AG04449 (cell line): ENCODE measurements around the gene ANKS1B.

Source experiments
- CTCF ChIA-PET: fragments of 350-600 bp; formaldehyde crosslinking; extraction: SDS; loops from one replicate; lab custom pipeline; 2021; ENCODE audit warnings: antibody characterized with exemption; lab: Yijun Ruan, JAX
- POLR2A ChIA-PET: fragments of 400-600, 350-600 bp; formaldehyde crosslinking; extraction: SDS; loops from one replicate; lab custom pipeline; 2020; ENCODE audit warnings: antibody characterized with exemption, inconsistent platforms; lab: Yijun Ruan, JAX
- DNase-seq: peaks from one replicate; pipeline ENCODE4 v3.0.0-alpha.2; 2010; ENCODE audit warnings: low read depth, low spot score
- H3K4me3 ChIP-seq: 2 replicates; pipeline ENCODE4 v1.5.1; 2011; ENCODE audit warnings: low read depth, mild to moderate bottlenecking, control low read depth, low read length
- CTCF ChIP-seq: IDR thresholded peaks from one replicate; pipeline ENCODE4 v1.5.1; 2011; ENCODE audit warnings: mild to moderate bottlenecking, moderate library complexity, low read length, control low read depth, inconsistent platforms; ENCODE audit not compliant: insufficient read depth; ENCODE audit errors: missing control alignments

ANKS1B gene

DNA sequence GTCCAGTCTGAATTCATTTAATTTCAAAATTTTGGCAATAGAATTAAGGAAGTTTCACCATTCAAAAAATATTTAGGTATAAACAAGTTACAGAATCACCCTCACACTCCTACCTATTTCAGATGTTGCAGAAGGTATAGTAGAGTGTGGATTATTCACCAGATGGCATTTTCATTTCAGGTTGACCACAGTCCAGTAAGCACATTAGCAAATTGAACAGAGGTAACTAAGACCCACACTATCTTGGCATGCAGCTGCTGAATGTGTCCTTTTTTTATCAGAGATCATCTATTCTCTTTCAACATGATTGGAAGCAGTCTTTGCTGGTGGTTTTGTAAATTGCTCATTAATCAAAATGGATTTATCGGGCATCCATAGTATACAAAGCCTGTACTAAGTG, 488.9 kb downstream of the ANKS1B start:
- TF ChIP-seq CTCF: no peak
- H3K4me3 ChIP-seq: no peak overlapping the region
- ChIA-PET POLR2A (no interaction called here), CTCF (no interaction called here)
- DNase-seq: no peak

- CTCF ChIA-PET: no interaction called here
- POLR2A ChIA-PET: no interaction called here
- TF ChIP-seq CTCF: no peak
- H3K4me3 ChIP-seq: no peak overlapping the region
- no peak for DNase-seq
These were observed 491.5 kb downstream of the ANKS1B start for GRCh38 chr12:99493197-99493596.

DNA sequence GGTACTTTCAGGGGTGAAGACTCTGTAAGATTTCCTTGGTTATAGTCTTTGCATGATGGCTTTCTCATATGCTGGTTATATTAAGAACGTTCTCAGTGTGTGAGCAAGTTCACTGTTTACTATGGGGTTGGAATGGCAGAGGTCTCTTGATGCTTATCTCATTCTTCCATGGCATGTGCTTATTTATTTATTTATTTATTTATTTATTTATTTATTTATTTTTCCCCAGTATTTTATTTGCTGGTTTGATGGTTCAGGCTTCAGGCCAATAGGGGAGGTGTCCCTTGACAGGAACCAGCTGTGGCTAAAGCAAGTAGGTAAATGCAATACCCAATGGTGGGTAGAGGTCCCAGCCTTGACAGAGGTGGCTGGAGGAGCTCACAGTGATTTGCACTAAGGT, 498.5 kb downstream of the ANKS1B start:
- POLR2A ChIA-PET: no interaction called here
- no peak for TF ChIP-seq CTCF
- CTCF ChIA-PET: no interaction called here
- H3K4me3 ChIP-seq: no peak overlapping the region
- no peak for DNase-seq

DNA sequence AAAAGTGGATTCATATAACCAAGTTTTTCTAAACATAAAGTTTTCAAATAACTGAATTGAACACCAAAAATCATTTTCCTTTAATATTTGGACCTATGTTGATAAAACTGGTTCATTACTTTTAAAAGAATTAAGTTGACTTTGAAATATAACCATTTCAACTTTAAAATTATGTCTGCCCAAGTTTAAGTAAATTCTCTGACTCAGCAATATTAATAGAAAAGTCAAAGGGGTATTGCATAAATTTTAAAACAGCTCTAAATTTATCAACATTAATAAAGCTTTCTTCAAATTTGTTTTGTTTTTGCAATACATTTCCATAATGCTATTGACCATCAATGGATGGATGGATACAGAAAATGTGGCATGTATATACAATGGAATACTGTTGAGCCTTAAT, 505.6 kb downstream of the ANKS1B start:
- POLR2A ChIA-PET: no interaction called here
- DNase-seq: no peak
- no peak overlapping the region for H3K4me3 ChIP-seq
- CTCF ChIA-PET: no interaction called here
- no peak for TF ChIP-seq CTCF

GRCh38 chr12:99476956-99477355, 507.8 kb downstream of the ANKS1B start:
- DNase-seq: no peak
- ChIA-PET CTCF (no interaction called here), POLR2A (no interaction called here)
- no peak overlapping the region for H3K4me3 ChIP-seq
- no peak for TF ChIP-seq CTCF

DNA sequence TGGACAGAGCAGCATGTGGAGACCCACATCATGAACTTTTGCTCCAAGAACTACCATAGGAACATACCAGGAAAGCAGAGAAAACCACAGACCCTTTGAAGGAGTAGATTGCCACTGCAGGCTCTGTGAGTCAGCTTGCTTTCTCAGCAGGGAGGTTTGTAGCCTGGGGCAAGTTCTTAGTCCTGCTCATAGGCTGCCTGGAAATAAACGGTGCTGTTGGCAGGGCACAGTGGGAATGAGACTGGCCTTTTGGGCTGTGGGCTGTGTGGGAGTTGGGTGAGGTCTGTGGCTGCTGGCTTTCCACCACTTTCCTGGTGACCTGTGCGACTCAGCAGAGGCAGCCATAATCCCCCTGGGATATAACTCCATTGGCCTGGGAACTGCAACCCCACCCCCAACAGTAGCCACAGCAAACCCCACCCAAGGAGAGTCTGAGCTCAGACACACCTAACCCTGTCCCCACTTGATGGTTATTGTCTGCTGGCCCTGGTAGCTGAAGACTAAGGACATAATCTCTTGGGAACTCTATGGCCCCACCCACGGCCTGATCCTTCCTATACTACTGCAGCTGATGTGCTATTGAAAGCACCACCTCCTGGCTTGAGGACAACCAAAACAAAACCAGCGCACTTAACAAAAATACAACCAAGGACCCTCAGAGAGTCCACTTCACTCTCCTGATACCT, 529.2 kb downstream of the ANKS1B start:
- POLR2A ChIA-PET: no interaction called here
- TF ChIP-seq CTCF: no peak
- CTCF ChIA-PET: no interaction called here
- peak; percentile 2 for DNase-seq
- H3K4me3 ChIP-seq: no peak overlapping the region
